Colonic mucosa (tissue), 4 donors: ENCODE results near the gene PLEKHG2. TPM values are rescaled to one million over a fixed set of nuclear protein-coding genes. Genes with fewer than 3 reads are reported as not detected.
A peak's percentile ranks its signal among the peaks of the same experiment; 100 is the strongest.

ENCODE experiments used
- DNase-seq: peaks from one replicate; pipeline ENCODE4 v3.0.0-alpha.2; 2020
- H3K27ac ChIP-seq: fragments of 200-600 bp; one replicate; pipeline ENCODE4 v1.8.0; 2021
- H3K27me3 ChIP-seq: fragments of 200-600 bp; one replicate; pipeline ENCODE4 v1.8.0; 2021
- H3K36me3 ChIP-seq: fragments of 200-600 bp; one replicate; pipeline ENCODE4 v1.8.0; 2021
- H3K4me1 ChIP-seq: fragments of 200-600 bp; one replicate; pipeline ENCODE4 v1.8.0; 2021; ENCODE audit warnings: mild to moderate bottlenecking
- H3K4me3 ChIP-seq: fragments of 200-600 bp; one replicate; pipeline ENCODE4 v1.8.0; 2021
- H3K9ac ChIP-seq, 2 donors: one replicate each; pipeline ENCODE4 v1.7.0; 2013; ENCODE audit warnings: control low read depth in 2 of 2, low read depth in 2 of 2, low read length in 2 of 2
- H3K9me3 ChIP-seq: fragments of 200-600 bp; one replicate; pipeline ENCODE4 v1.8.0; 2021
- CTCF ChIP-seq: fragments of 200-600 bp; IDR thresholded peaks from one replicate; pipeline ENCODE4 v1.8.0; 2022; ENCODE audit warnings: antibody characterized with exemption, mild to moderate bottlenecking
- intact Hi-C: fragments of 100-400 bp; cut with DNase I; formaldehyde crosslinking; loops from one replicate; pipeline ENCODE4 v1.14.1; 2022
- total RNA-seq, 2 donors: library from RNA; stranded (reverse); fragmentation: NEBNext Ultra II Directional in 1 of 2; extraction: Animal tissue kit (Norgen Biotek cat#: 25700) in 1 of 2; gene quantifications; one replicate each; pipeline ENCODE4 v1.2.1, GENCODE V29; 2021
- donor health status: healthy.
- donor health status: DM: no; HTN: no; CAD: no.
- donor health status: DM: no; HTN: no; CAD: no.

The PLEKHG2 gene
- 10 to 100 TPM in 1 of 2 donors, 1 to 10 TPM in 1; 8.0 to 10.4 TPM for total RNA-seq

DNA sequence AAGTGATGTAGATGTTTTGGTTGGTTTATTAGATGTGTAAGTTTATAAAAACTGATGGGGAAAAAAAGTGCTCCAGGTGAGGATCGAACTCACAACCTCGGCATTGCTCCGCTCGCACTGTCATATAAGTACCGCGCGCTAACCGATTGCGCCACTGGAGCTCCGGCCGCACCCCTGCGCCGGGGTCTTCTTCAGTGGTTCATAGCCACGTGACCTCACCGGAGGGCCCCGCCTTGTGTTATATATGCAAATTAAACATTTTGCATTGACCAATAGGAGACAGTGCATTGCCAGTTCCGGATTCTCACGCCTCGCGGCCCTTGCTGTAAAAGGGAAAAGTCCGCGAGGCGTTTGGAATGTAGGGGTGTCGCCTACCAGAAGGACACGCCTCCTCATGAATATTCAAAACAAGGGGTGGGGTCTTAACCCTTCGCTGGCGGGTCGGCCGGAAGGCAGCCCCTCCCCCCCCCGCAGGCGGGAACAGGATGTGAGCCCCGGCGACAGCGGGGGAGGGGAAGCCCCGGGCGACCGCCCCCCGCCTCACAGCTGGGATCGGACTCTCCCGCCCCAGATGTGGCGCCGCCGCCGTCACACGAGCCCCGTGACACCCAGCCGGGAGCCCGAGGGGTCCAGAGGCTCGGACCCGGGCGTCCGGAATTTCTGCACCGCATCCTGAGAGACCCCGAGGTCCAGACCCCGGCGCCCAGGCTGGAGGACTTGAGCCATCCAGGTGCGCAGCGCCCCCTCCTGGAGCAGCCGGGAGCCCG is at the start of gene PLEKHG2:
Gene PLEKHG2, plus strand, starts transcription at position 570 of the 767 bp plus-strand sequence. CDS start 1,418 bp downstream, outside the sequence.
- H3K36me3 ChIP-seq: peaks cover 10% of the 10 kb centered on the region
- H3K27me3 ChIP-seq: peaks cover 15% of the 10 kb centered on the region
- peak within 1 kb of the TSS; percentile 59 for H3K4me3 ChIP-seq
- peaks cover 13% of the 10 kb centered on the region for H3K4me1 ChIP-seq
- H3K27ac ChIP-seq: peak within 1 kb of the TSS; percentile 100
- intact Hi-C loops: no loop called here
- peak; percentile 82 for TF ChIP-seq CTCF
- H3K9me3 ChIP-seq: no peaks in the 10 kb centered on the region
- peak within 1 kb of the TSS; percentile 88 to 98 for H3K9ac ChIP-seq
- DNase-seq: peak; percentile 95

DNA sequence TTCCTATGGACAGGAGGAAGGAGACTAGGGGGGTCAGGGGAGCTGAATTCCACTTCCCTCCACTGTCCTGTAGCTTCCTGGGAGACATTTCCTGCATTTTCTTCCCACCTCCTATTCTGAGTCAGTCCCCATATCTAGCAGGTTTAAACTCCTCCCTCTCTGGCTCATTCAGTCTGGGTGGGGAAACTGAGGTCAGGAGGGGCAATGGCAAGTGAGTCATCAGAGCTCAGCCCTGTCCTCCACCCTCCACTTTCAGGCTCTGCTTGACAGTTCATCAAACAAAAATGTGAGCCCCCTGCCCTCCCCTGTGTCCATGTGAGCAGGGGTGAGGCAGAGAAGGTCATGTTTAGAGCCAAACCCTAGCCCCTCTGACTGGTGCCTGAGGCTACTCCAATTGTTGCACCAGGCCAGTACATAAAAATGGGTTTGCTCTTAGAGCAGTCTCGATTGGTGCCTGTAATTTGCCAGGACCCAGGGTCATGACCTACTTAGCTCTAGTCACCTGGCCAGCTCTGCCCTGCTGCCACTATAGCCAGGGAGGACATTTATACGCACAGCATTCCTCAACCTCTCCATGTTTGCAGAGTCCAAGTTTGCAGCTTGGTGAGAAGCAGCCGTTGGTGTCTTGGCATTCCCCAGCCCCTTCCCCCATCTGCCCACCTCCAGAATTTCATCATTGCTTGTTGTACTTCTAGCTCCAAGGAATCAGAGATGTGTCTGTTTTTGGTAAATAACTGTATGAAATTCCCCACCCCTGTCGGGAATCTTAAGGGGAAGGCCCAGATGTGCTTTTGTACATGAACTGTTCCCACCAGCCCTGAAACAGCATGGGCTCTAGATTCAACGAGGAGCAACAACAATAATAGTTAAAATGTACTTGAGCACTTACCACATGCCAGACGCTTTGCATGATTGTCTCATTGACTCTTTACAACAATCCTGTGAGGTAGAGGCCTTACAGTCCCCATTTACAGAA is 49.5 kb upstream of the PLEKHG2 start:
- peaks cover 7% of the 10 kb centered on the region for H3K36me3 ChIP-seq
- H3K9me3 ChIP-seq: no peaks in the 10 kb centered on the region
- no peaks in the 10 kb centered on the region for H3K27me3 ChIP-seq
- DNase-seq: no peak
- intact Hi-C loops: no loop called here
- no peak overlapping the region for H3K4me3 ChIP-seq
- no peak for TF ChIP-seq CTCF
- H3K9ac ChIP-seq: peak overlapping the region; percentile 12 to 24
- H3K27ac ChIP-seq: no peak overlapping the region
- H3K4me1 ChIP-seq: no peaks in the 10 kb centered on the region

DNA sequence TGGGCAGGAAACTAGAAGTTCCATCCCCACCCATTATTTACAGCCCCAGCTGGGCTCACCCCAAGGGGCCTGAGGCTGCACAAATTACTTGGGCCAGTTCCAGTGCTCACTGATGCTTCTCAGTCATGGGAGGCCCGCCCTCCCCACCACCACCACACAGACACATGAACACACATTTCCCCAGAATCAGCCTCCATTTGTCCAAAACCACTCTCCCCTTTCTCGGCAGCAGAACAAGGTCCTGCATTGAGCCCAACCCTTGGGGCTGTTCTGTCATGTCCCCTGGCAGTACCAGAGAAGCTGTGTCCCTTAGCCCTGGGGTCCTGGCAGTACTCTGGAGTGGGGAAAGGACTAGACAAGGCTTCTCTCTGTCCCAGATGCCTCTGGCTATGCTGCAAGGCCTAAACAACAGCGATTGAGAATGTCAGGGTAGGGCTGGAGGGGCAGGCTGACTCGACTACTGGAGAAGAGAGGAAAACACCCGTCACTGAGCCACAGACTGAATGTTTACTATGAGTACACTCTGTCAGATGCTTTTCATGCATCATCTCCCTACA is 48.5 kb upstream of the PLEKHG2 start:
- H3K27me3 ChIP-seq: no peaks in the 10 kb centered on the region
- DNase-seq: no peak
- H3K27ac ChIP-seq: no peak overlapping the region
- no peak for TF ChIP-seq CTCF
- H3K4me1 ChIP-seq: no peaks in the 10 kb centered on the region
- H3K9ac ChIP-seq: peak overlapping the region in 1 of 2 donors; percentile 28
- intact Hi-C loops: no loop called here
- H3K36me3 ChIP-seq: peaks cover 3% of the 10 kb centered on the region
- no peak overlapping the region for H3K4me3 ChIP-seq
- H3K9me3 ChIP-seq: no peaks in the 10 kb centered on the region

- Histone ChIP-seq H3K4me1 (no peaks in the 10 kb centered on the region), H3K27me3 (no peaks in the 10 kb centered on the region), H3K9ac (no peak overlapping the region), H3K27ac (no peak overlapping the region), H3K4me3 (no peak overlapping the region), H3K36me3 (peaks cover 8% of the 10 kb centered on the region), H3K9me3 (no peaks in the 10 kb centered on the region)
- DNase-seq: no peak
- TF ChIP-seq CTCF: no peak
- intact Hi-C loops: no loop called here
Observed at GRCh38 chr19:39365531-39365930, 46.9 kb upstream of the PLEKHG2 start.

DNA sequence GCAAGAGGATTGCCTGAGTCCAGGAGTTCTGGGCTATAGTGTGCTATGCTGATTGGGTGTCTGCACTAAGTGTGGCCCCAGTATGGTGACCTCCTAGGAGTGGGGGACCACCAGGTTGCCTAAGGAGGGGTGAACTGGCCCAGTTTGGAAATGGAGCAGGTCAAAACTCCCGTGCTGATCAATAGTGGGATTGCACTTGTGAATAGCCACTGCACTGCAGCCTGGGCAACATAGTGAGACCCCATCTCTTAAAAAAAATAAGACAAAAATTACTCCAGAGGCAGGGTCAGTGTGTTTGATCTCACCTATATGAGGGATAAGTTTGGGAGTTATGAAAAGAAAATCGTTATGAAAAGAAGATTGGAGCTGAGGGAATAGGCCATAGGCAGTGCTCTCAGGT is 43.3 kb upstream of the PLEKHG2 start:
- intact Hi-C loops: no loop called here
- H3K9ac ChIP-seq: no peak overlapping the region
- no peak overlapping the region for H3K27ac ChIP-seq
- peaks cover 8% of the 10 kb centered on the region for H3K36me3 ChIP-seq
- no peak for DNase-seq
- TF ChIP-seq CTCF: no peak
- no peak overlapping the region for H3K4me3 ChIP-seq
- no peaks in the 10 kb centered on the region for H3K9me3 ChIP-seq
- no peaks in the 10 kb centered on the region for H3K4me1 ChIP-seq
- H3K27me3 ChIP-seq: no peaks in the 10 kb centered on the region
